Fibroblast of mammary gland (primary cell): ENCODE data around the gene SLC38A6.

Source experiments
- DNase-seq: peaks from one replicate; pipeline ENCODE4 v3.0.0-alpha.2; 2010; ENCODE audit warnings: low read depth
- H3K4me3 ChIP-seq: 2 replicates; pipeline ENCODE4 v1.5.1; 2011; ENCODE audit warnings: low read depth, mild to moderate bottlenecking, low read length, moderate library complexity; ENCODE audit not compliant: control insufficient read depth
- CTCF ChIP-seq: conservative IDR thresholded peaks from 2 replicates; pipeline ENCODE4 v1.5.1; 2011; ENCODE audit warnings: low read depth, low read length, inconsistent platforms; ENCODE audit not compliant: control insufficient read depth, insufficient read depth

The SLC38A6 gene

GRCh38 chr14:61026526-61026925 is 45.5 kb downstream of the SLC38A6 start:
- TF ChIP-seq CTCF = no peak
- H3K4me3 ChIP-seq = no peak overlapping the region
- DNase-seq = no peak

GRCh38 chr14:61031026-61031425 is 50.0 kb downstream of the SLC38A6 start:
- no peak overlapping the region for H3K4me3 ChIP-seq
- no peak for TF ChIP-seq CTCF

GRCh38 chr14:61033054-61033453 is 52.0 kb downstream of the SLC38A6 start:
- TF ChIP-seq CTCF = no peak
- DNase-seq = peak; percentile 65
- H3K4me3 ChIP-seq = no peak overlapping the region

More at GRCh38 chr14:61031026-61031425, 50.0 kb downstream of the SLC38A6 start:
- no peak for DNase-seq

GRCh38 chr14:61033855-61034254 is 52.8 kb downstream of the SLC38A6 start:
- H3K4me3 ChIP-seq = no peak overlapping the region
- no peak for TF ChIP-seq CTCF

GRCh38 chr14:61034416-61035120 is 53.5 kb downstream of the SLC38A6 start:
- no peak for DNase-seq
- H3K4me3 ChIP-seq = no peak overlapping the region
- no peak for TF ChIP-seq CTCF

More at GRCh38 chr14:61033855-61034254, 52.8 kb downstream of the SLC38A6 start:
- peak; percentile 28 for DNase-seq

GRCh38 chr14:61037215-61037614 is 56.2 kb downstream of the SLC38A6 start:
- TF ChIP-seq CTCF = no peak
- no peak for DNase-seq
- no peak overlapping the region for H3K4me3 ChIP-seq

GRCh38 chr14:61041704-61042103 is 60.7 kb downstream of the SLC38A6 start:
- H3K4me3 ChIP-seq = no peak overlapping the region
- no peak for TF ChIP-seq CTCF

More at GRCh38 chr14:61041704-61042103, 60.7 kb downstream of the SLC38A6 start:
- DNase-seq = no peak
